ENCODE measurements around the gene SBK1. TPM values are rescaled to one million over a fixed set of nuclear protein-coding genes. Genes with fewer than 3 reads are reported as not detected.

SBK1 gene
- total and polyA plus RNA-seq, 2 experiments from 2014 or later = 12.0 to 15.3 TPM

- H3K27ac ChIP-seq = no peak overlapping the region
- DNase-seq (ENCODE audit: low read depth in 1 of 2, low spot score in 1 of 2) = no peak
- no peak for TF ChIP-seq CTCF (IDR thresholded peaks at IDR 0.05; ENCODE audit: low read depth, low read length)
- H3K27me3 ChIP-seq = no peaks in the 10 kb centered on the region
- H3K4me1 ChIP-seq (ENCODE audit: low read depth) = no peaks in the 10 kb centered on the region
- H3K36me3 ChIP-seq = no peaks in the 10 kb centered on the region
- H3K9me3 ChIP-seq (ENCODE audit: low read depth) = no peaks in the 10 kb centered on the region
- H3K4me3 ChIP-seq = no peak overlapping the region
Observed at GRCh38 chr16:28301154-28301553, 8.8 kb downstream of the SBK1 start.

- H3K36me3 ChIP-seq = no peaks in the 10 kb centered on the region
Observed at GRCh38 chr16:28301620-28302019, 9.3 kb downstream of the SBK1 start.

GRCh38 chr16:28303132-28303531 is 10.8 kb downstream of the SBK1 start:
- Histone ChIP-seq H3K36me3 (no peaks in the 10 kb centered on the region), H3K9me3 (ENCODE audit: low read depth) (no peaks in the 10 kb centered on the region), H3K27ac (no peak overlapping the region), H3K4me1 (ENCODE audit: low read depth) (no peaks in the 10 kb centered on the region), H3K27me3 (no peaks in the 10 kb centered on the region), H3K4me3 (no peak overlapping the region)
- no peak for TF ChIP-seq CTCF (IDR thresholded peaks at IDR 0.05; ENCODE audit: low read depth, low read length)
- DNase-seq (ENCODE audit: low read depth in 1 of 2, low spot score in 1 of 2) = no peak

More at GRCh38 chr16:28301620-28302019, 9.3 kb downstream of the SBK1 start:
- Histone ChIP-seq H3K4me1 (ENCODE audit: low read depth) (no peaks in the 10 kb centered on the region), H3K27me3 (no peaks in the 10 kb centered on the region), H3K27ac (no peak overlapping the region), H3K9me3 (ENCODE audit: low read depth) (no peaks in the 10 kb centered on the region), H3K4me3 (no peak overlapping the region)
- DNase-seq (ENCODE audit: low read depth in 1 of 2, low spot score in 1 of 2) = no peak
- no peak for TF ChIP-seq CTCF (IDR thresholded peaks at IDR 0.05; ENCODE audit: low read depth, low read length)

GRCh38 chr16:28304214-28304613 is 11.9 kb downstream of the SBK1 start:
- peak; percentile 69 to 87 for DNase-seq (ENCODE audit: low read depth in 1 of 2, low spot score in 1 of 2)
- Histone ChIP-seq H3K4me3 (no peak overlapping the region), H3K27ac (no peak overlapping the region), H3K27me3 (no peaks in the 10 kb centered on the region), H3K9me3 (ENCODE audit: low read depth) (no peaks in the 10 kb centered on the region), H3K36me3 (no peaks in the 10 kb centered on the region), H3K4me1 (ENCODE audit: low read depth) (no peaks in the 10 kb centered on the region)
- no peak for TF ChIP-seq CTCF (IDR thresholded peaks at IDR 0.05; ENCODE audit: low read depth, low read length)

- Histone ChIP-seq H3K36me3 (no peaks in the 10 kb centered on the region), H3K27me3 (no peaks in the 10 kb centered on the region), H3K9me3 (ENCODE audit: low read depth) (no peaks in the 10 kb centered on the region), H3K4me1 (ENCODE audit: low read depth) (no peaks in the 10 kb centered on the region), H3K27ac (no peak overlapping the region), H3K4me3 (no peak overlapping the region)
- TF ChIP-seq CTCF (IDR thresholded peaks at IDR 0.05; ENCODE audit: low read depth, low read length) = no peak
- no peak for DNase-seq (ENCODE audit: low read depth in 1 of 2, low spot score in 1 of 2)
Observed at GRCh38 chr16:28307936-28308335, 15.6 kb downstream of the SBK1 start.
